ENCODE measurements around the gene PCYOX1L. TPM values are rescaled to one million over a fixed set of nuclear protein-coding genes. Genes with fewer than 3 reads are reported as not detected.

Gene PCYOX1L
- total and polyA plus RNA-seq, 9 of the 15 experiments (the other 6 are each of a cell fraction or from before 2014, with no cell fraction given), result 2.3 to 17.9 (median 6.0) TPM

GRCh38 chr5:149411738-149412519 lies 54.1 kb downstream of the PCYOX1L start (continued):
- TF ChIP-seq TEAD2 (tag; IDR thresholded peaks at IDR 0.05), result no peak
- no peak for TF ChIP-seq SIX5 (IDR thresholded peaks at IDR 0.05; ENCODE audit: borderline replicate concordance in 1 of 2, insufficient read depth in 1 of 2, low read depth in 1 of 2, low read length in 2 of 2)
- TF ChIP-seq PRDM10 (IDR thresholded peaks at IDR 0.05; ENCODE audit: partially characterized antibody), result no peak
- TF ChIP-seq CBX3 (IDR thresholded peaks at IDR 0.05; ENCODE audit: borderline replicate concordance in 1 of 2, low read length in 2 of 2), result no peak
- TF ChIP-seq POLR2A (conservative IDR thresholded peaks at IDR 0.05), result no peak
- no peak for TF ChIP-seq CBX2 (IDR thresholded peaks at IDR 0.05; ENCODE audit: insufficient read depth, low read length, poor library complexity, severe bottlenecking)
- no peak for TF ChIP-seq BHLHE40 (IDR thresholded peaks at IDR 0.05; ENCODE audit: low read length)
- TF ChIP-seq NKRF (IDR thresholded peaks at IDR 0.05; ENCODE audit: borderline replicate concordance), result no peak
- no peak for TF ChIP-seq ZNF445 (CRISPR knock-in tag; IDR thresholded peaks at IDR 0.05; ENCODE audit: low read depth)
- peak; percentile 66; the same call in 1 of the 2 replicates for TF ChIP-seq BCOR (IDR thresholded peaks at IDR 0.05)
- TF ChIP-seq ZNF146 (CRISPR knock-in tag; IDR thresholded peaks at IDR 0.05; ENCODE audit: unreplicated experiment), result no peak

All from K562 (cell line).